ENCODE results near the gene MCM9.

Gene MCM9

GRCh38 chr6:118881440-118882313, 53.3 kb downstream of the MCM9 start:
- Histone ChIP-seq H3K79me1 (ENCODE audit: low read length) (peaks cover 2% of the 10 kb centered on the region), H2AK5ac (ENCODE audit: low read length) (no peak overlapping the region), H3K18ac (ENCODE audit: low read length) (no peak overlapping the region), H3K23ac (ENCODE audit: low read length) (no peak overlapping the region), H3K4me1 (ENCODE audit: control insufficient read depth, low read depth, low read length) (peaks cover 3% of the 10 kb centered on the region), H2BK5ac (ENCODE audit: low read length) (no peak overlapping the region), H3K4ac (ENCODE audit: low read depth, low read length) (no peak overlapping the region), H3K36me3 (ENCODE audit: control insufficient read depth, insufficient read depth, low read length) (no peaks in the 10 kb centered on the region), H2BK120ac (ENCODE audit: low read depth, low read length) (no peak overlapping the region), H3K56ac (ENCODE audit: low read length) (no peak overlapping the region), H3K4me3 (ENCODE audit: low read length) (no peak overlapping the region), H4K8ac (ENCODE audit: low read depth, low read length) (no peak overlapping the region), H3K27me3 (ENCODE audit: insufficient read depth, low read length, poor library complexity) (no peaks in the 10 kb centered on the region), H4K5ac (ENCODE audit: low read length) (no peak overlapping the region), H3K4me2 (ENCODE audit: low read length) (no peak overlapping the region), H3K79me2 (ENCODE audit: control insufficient read depth, insufficient read depth, low read length) (no peaks in the 10 kb centered on the region), H3K9ac (ENCODE audit: low read length) (no peak overlapping the region), H3K27ac (ENCODE audit: low read depth, low read length) (no peak overlapping the region), H2BK15ac (replicated peaks; ENCODE audit: low read depth) (no peak overlapping the region)
- DNase-seq, result peak; percentile 57
- no CpG with 5 or more reads among the region's 9 CpGs for WGBS (ENCODE audit: extremely low coverage, insufficient coverage, low lambda C conversion rate)

GRCh38 chr6:118877806-118878205, 57.2 kb downstream of the MCM9 start:
- H3K4me2 ChIP-seq (ENCODE audit: low read length), result no peak overlapping the region
- WGBS (ENCODE audit: extremely low coverage, insufficient coverage, low lambda C conversion rate), result no CpG with 5 or more reads among the region's 2 CpGs
- no peak overlapping the region for H2BK5ac ChIP-seq (ENCODE audit: low read length)

GRCh38 chr6:118876814-118877213, 58.1 kb downstream of the MCM9 start:
- Histone ChIP-seq H2BK5ac (ENCODE audit: low read length) (no peak overlapping the region), H3K9ac (ENCODE audit: low read length) (no peak overlapping the region), H3K18ac (ENCODE audit: low read length) (no peak overlapping the region), H3K23ac (ENCODE audit: low read length) (no peak overlapping the region), H3K4me3 (ENCODE audit: low read length) (no peak overlapping the region), H3K4ac (ENCODE audit: low read depth, low read length) (no peak overlapping the region), H2BK15ac (replicated peaks; ENCODE audit: low read depth) (no peak overlapping the region), H3K27ac (ENCODE audit: low read depth, low read length) (no peak overlapping the region), H3K27me3 (ENCODE audit: insufficient read depth, low read length, poor library complexity) (no peaks in the 10 kb centered on the region), H3K4me2 (ENCODE audit: low read length) (no peak overlapping the region), H4K8ac (ENCODE audit: low read depth, low read length) (no peak overlapping the region), H3K79me1 (ENCODE audit: low read length) (peaks cover under 1% of the 10 kb centered on the region), H3K79me2 (ENCODE audit: control insufficient read depth, insufficient read depth, low read length) (no peaks in the 10 kb centered on the region), H3K56ac (ENCODE audit: low read length) (no peak overlapping the region), H3K36me3 (ENCODE audit: control insufficient read depth, insufficient read depth, low read length) (no peaks in the 10 kb centered on the region), H4K5ac (ENCODE audit: low read length) (no peak overlapping the region), H2AK5ac (ENCODE audit: low read length) (no peak overlapping the region), H2BK120ac (ENCODE audit: low read depth, low read length) (no peak overlapping the region), H3K4me1 (ENCODE audit: control insufficient read depth, low read depth, low read length) (peaks cover under 1% of the 10 kb centered on the region)
- DNase-seq, result no peak

More at GRCh38 chr6:118877806-118878205, 57.2 kb downstream of the MCM9 start:
- no peak overlapping the region for H4K8ac ChIP-seq (ENCODE audit: low read depth, low read length)
- H3K4me3 ChIP-seq (ENCODE audit: low read length), result no peak overlapping the region
- no peak overlapping the region for H2AK5ac ChIP-seq (ENCODE audit: low read length)
- no peaks in the 10 kb centered on the region for H3K27me3 ChIP-seq (ENCODE audit: insufficient read depth, low read length, poor library complexity)
- H3K79me2 ChIP-seq (ENCODE audit: control insufficient read depth, insufficient read depth, low read length), result no peaks in the 10 kb centered on the region
- H3K79me1 ChIP-seq (ENCODE audit: low read length), result peaks cover 2% of the 10 kb centered on the region
- no peak overlapping the region for H2BK120ac ChIP-seq (ENCODE audit: low read depth, low read length)
- no peak overlapping the region for H3K56ac ChIP-seq (ENCODE audit: low read length)
- H3K27ac ChIP-seq (ENCODE audit: low read depth, low read length), result no peak overlapping the region
- peaks cover 3% of the 10 kb centered on the region for H3K4me1 ChIP-seq (ENCODE audit: control insufficient read depth, low read depth, low read length)
- no peak overlapping the region for H2BK15ac ChIP-seq (replicated peaks; ENCODE audit: low read depth)
- H3K18ac ChIP-seq (ENCODE audit: low read length), result no peak overlapping the region
- H3K9ac ChIP-seq (ENCODE audit: low read length), result no peak overlapping the region
- no peaks in the 10 kb centered on the region for H3K36me3 ChIP-seq (ENCODE audit: control insufficient read depth, insufficient read depth, low read length)
- no peak for DNase-seq
- H3K23ac ChIP-seq (ENCODE audit: low read length), result no peak overlapping the region
- H4K5ac ChIP-seq (ENCODE audit: low read length), result no peak overlapping the region
- no peak overlapping the region for H3K4ac ChIP-seq (ENCODE audit: low read depth, low read length)

GRCh38 chr6:118876198-118876597, 58.8 kb downstream of the MCM9 start:
- Histone ChIP-seq H3K4ac (ENCODE audit: low read depth, low read length) (no peak overlapping the region), H2BK15ac (replicated peaks; ENCODE audit: low read depth) (no peak overlapping the region), H4K8ac (ENCODE audit: low read depth, low read length) (no peak overlapping the region), H3K4me3 (ENCODE audit: low read length) (no peak overlapping the region), H3K56ac (ENCODE audit: low read length) (no peak overlapping the region), H3K4me1 (ENCODE audit: control insufficient read depth, low read depth, low read length) (no peaks in the 10 kb centered on the region), H3K36me3 (ENCODE audit: control insufficient read depth, insufficient read depth, low read length) (no peaks in the 10 kb centered on the region), H3K23ac (ENCODE audit: low read length) (no peak overlapping the region), H3K18ac (ENCODE audit: low read length) (no peak overlapping the region), H3K79me2 (ENCODE audit: control insufficient read depth, insufficient read depth, low read length) (no peaks in the 10 kb centered on the region), H3K9ac (ENCODE audit: low read length) (no peak overlapping the region), H3K27me3 (ENCODE audit: insufficient read depth, low read length, poor library complexity) (no peaks in the 10 kb centered on the region), H3K4me2 (ENCODE audit: low read length) (no peak overlapping the region), H2BK120ac (ENCODE audit: low read depth, low read length) (no peak overlapping the region), H2AK5ac (ENCODE audit: low read length) (no peak overlapping the region), H2BK5ac (ENCODE audit: low read length) (no peak overlapping the region), H3K79me1 (ENCODE audit: low read length) (no peaks in the 10 kb centered on the region), H3K27ac (ENCODE audit: low read depth, low read length) (no peak overlapping the region), H4K5ac (ENCODE audit: low read length) (no peak overlapping the region)
- WGBS (ENCODE audit: extremely low coverage, insufficient coverage, low lambda C conversion rate), result no CpG with 5 or more reads among the region's 1 CpG
- no peak for DNase-seq

GRCh38 chr6:118875672-118876071, 59.3 kb downstream of the MCM9 start:
- H2BK15ac ChIP-seq (replicated peaks; ENCODE audit: low read depth), result no peak overlapping the region
- no peak overlapping the region for H2AK5ac ChIP-seq (ENCODE audit: low read length)
- no peak overlapping the region for H3K23ac ChIP-seq (ENCODE audit: low read length)
- H3K9ac ChIP-seq (ENCODE audit: low read length), result no peak overlapping the region
- H3K4me2 ChIP-seq (ENCODE audit: low read length), result no peak overlapping the region
- no peaks in the 10 kb centered on the region for H3K36me3 ChIP-seq (ENCODE audit: control insufficient read depth, insufficient read depth, low read length)
- no peak overlapping the region for H3K18ac ChIP-seq (ENCODE audit: low read length)
- H3K27ac ChIP-seq (ENCODE audit: low read depth, low read length), result no peak overlapping the region
- DNase-seq, result no peak
- H3K4me3 ChIP-seq (ENCODE audit: low read length), result no peak overlapping the region
- H3K56ac ChIP-seq (ENCODE audit: low read length), result no peak overlapping the region
- H2BK120ac ChIP-seq (ENCODE audit: low read depth, low read length), result no peak overlapping the region
- H3K79me2 ChIP-seq (ENCODE audit: control insufficient read depth, insufficient read depth, low read length), result no peaks in the 10 kb centered on the region
- no peak overlapping the region for H3K4ac ChIP-seq (ENCODE audit: low read depth, low read length)
- H3K79me1 ChIP-seq (ENCODE audit: low read length), result no peaks in the 10 kb centered on the region
- no CpG with 5 or more reads among the region's 2 CpGs for WGBS (ENCODE audit: extremely low coverage, insufficient coverage, low lambda C conversion rate)
- H3K4me1 ChIP-seq (ENCODE audit: control insufficient read depth, low read depth, low read length), result no peaks in the 10 kb centered on the region
- no peaks in the 10 kb centered on the region for H3K27me3 ChIP-seq (ENCODE audit: insufficient read depth, low read length, poor library complexity)
- no peak overlapping the region for H4K8ac ChIP-seq (ENCODE audit: low read depth, low read length)
- H4K5ac ChIP-seq (ENCODE audit: low read length), result no peak overlapping the region
- H2BK5ac ChIP-seq (ENCODE audit: low read length), result no peak overlapping the region

GRCh38 chr6:118873239-118873638, 61.7 kb downstream of the MCM9 start:
- H3K4ac ChIP-seq (ENCODE audit: low read depth, low read length), result no peak overlapping the region
- no peak overlapping the region for H2BK120ac ChIP-seq (ENCODE audit: low read depth, low read length)
- no peak overlapping the region for H2AK5ac ChIP-seq (ENCODE audit: low read length)
- H2BK5ac ChIP-seq (ENCODE audit: low read length), result no peak overlapping the region
- no peak overlapping the region for H3K4me2 ChIP-seq (ENCODE audit: low read length)
- H3K79me1 ChIP-seq (ENCODE audit: low read length), result no peaks in the 10 kb centered on the region
- no peak overlapping the region for H3K56ac ChIP-seq (ENCODE audit: low read length)
- no peak overlapping the region for H4K8ac ChIP-seq (ENCODE audit: low read depth, low read length)
- no peaks in the 10 kb centered on the region for H3K4me1 ChIP-seq (ENCODE audit: control insufficient read depth, low read depth, low read length)
- H3K9ac ChIP-seq (ENCODE audit: low read length), result no peak overlapping the region
- H3K18ac ChIP-seq (ENCODE audit: low read length), result no peak overlapping the region
- H3K4me3 ChIP-seq (ENCODE audit: low read length), result no peak overlapping the region
- H2BK15ac ChIP-seq (replicated peaks; ENCODE audit: low read depth), result no peak overlapping the region
- no CpG with 5 or more reads among the region's 2 CpGs for WGBS (ENCODE audit: extremely low coverage, insufficient coverage, low lambda C conversion rate)
- no peak for DNase-seq
- no peak overlapping the region for H4K5ac ChIP-seq (ENCODE audit: low read length)
- H3K79me2 ChIP-seq (ENCODE audit: control insufficient read depth, insufficient read depth, low read length), result no peaks in the 10 kb centered on the region
- no peak overlapping the region for H3K27ac ChIP-seq (ENCODE audit: low read depth, low read length)
- H3K23ac ChIP-seq (ENCODE audit: low read length), result no peak overlapping the region
- H3K36me3 ChIP-seq (ENCODE audit: control insufficient read depth, insufficient read depth, low read length), result no peaks in the 10 kb centered on the region
- no peaks in the 10 kb centered on the region for H3K27me3 ChIP-seq (ENCODE audit: insufficient read depth, low read length, poor library complexity)

All from mesendoderm (in vitro differentiated cells).